Calu3 (cell line): ENCODE data around the gene STK17B. TPM values are rescaled to one million over a fixed set of nuclear protein-coding genes. Genes with fewer than 3 reads are reported as not detected.

Source experiments
- BruUV-seq: library from RNA; stranded (reverse); fragments of 400-500 nt; replicated peaks from 2 replicates; lab custom pipeline; 2021; lab: Mats Ljungman, UMichigan
- CTCF ChIA-PET: fragments of 300-600 bp; sonication (Branson Sonifier 250); formaldehyde crosslinking; loops from one replicate; lab custom pipeline; 2022; ENCODE audit warnings: antibody characterized with exemption; lab: Charles Lee
- DNase-seq: peaks from one replicate; pipeline ENCODE4 v3.0.0; 2022
- H3K27ac Mint-ChIP-seq: one replicate; pipeline ENCODE4 v1.8.0; 2022; ENCODE audit warnings: mixed read lengths; ENCODE audit not compliant: unreplicated experiment
- H3K27me3 Mint-ChIP-seq: one replicate; pipeline ENCODE4 v1.8.0; 2022; ENCODE audit warnings: mixed read lengths; ENCODE audit not compliant: unreplicated experiment
- H3K36me3 Mint-ChIP-seq: one replicate; pipeline ENCODE4 v1.8.0; 2022; ENCODE audit warnings: mild to moderate bottlenecking, moderate library complexity, mixed read lengths; ENCODE audit not compliant: insufficient read depth, unreplicated experiment
- H3K4me1 Mint-ChIP-seq: one replicate; pipeline ENCODE4 v1.8.0; 2022; ENCODE audit warnings: mild to moderate bottlenecking, low read depth, mixed read lengths; ENCODE audit not compliant: unreplicated experiment
- H3K4me3 Mint-ChIP-seq: one replicate; pipeline ENCODE4 v1.8.0; 2022; ENCODE audit warnings: mild to moderate bottlenecking, low read depth, moderate library complexity, mixed read lengths; ENCODE audit not compliant: unreplicated experiment
- H3K9me3 Mint-ChIP-seq: one replicate; pipeline ENCODE4 v1.8.0; 2022; ENCODE audit warnings: low read depth, mixed read lengths; ENCODE audit not compliant: unreplicated experiment
- intact Hi-C: fragments of 100-400 bp; cut with micrococcal nuclease; formaldehyde crosslinking; loops from one replicate; pipeline ENCODE4 v1.10.0; 2022; ENCODE audit not compliant: unreplicated experiment
- total RNA-seq: library from RNA; stranded (reverse); gene quantifications from 2 replicates; pipeline ENCODE4 v1.2.3, GENCODE V29; 2022
- TF ChIP-seq, protein P1 (sequence below): fragments of 200-600 bp; IDR thresholded peaks from one replicate; pipeline ENCODE4 v1.8.0; 2022; ENCODE audit warnings: antibody characterized with exemption; ENCODE audit not compliant: unreplicated experiment

Gene STK17B
- total RNA-seq, 1 experiment from 2014 or later = 38.5 TPM

DNA sequence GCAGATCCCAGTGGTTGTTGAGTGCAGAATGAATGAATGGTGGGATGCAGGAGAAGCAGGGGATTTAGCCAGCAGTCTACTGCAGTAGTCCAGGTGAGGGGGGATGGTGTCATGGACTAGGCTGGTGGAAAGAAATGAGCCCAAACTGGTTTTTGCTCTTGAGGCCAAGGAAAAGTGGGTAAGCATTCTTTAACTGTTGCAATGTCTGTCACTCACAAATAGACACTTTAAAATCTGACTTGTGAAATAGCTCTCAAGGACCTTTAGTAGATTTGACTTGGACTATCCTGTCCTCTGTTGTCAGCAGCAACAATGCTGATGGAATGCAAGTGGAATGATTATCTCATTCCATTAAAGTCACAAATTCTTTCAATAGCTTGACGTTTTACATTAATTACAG lies 37.5 kb upstream of the STK17B start:
- intact Hi-C loops = no loop called here
- DNase-seq = peak; percentile 30
- Mint-ChIP-seq H3K4me3 (no peak overlapping the region), H3K27me3 (no peaks in the 10 kb centered on the region), H3K36me3 (peaks cover 6% of the 10 kb centered on the region), H3K27ac (peak overlapping the region; percentile 11), H3K9me3 (no peaks in the 10 kb centered on the region), H3K4me1 (peaks cover 16% of the 10 kb centered on the region)
- TF ChIP-seq, protein P1, sequence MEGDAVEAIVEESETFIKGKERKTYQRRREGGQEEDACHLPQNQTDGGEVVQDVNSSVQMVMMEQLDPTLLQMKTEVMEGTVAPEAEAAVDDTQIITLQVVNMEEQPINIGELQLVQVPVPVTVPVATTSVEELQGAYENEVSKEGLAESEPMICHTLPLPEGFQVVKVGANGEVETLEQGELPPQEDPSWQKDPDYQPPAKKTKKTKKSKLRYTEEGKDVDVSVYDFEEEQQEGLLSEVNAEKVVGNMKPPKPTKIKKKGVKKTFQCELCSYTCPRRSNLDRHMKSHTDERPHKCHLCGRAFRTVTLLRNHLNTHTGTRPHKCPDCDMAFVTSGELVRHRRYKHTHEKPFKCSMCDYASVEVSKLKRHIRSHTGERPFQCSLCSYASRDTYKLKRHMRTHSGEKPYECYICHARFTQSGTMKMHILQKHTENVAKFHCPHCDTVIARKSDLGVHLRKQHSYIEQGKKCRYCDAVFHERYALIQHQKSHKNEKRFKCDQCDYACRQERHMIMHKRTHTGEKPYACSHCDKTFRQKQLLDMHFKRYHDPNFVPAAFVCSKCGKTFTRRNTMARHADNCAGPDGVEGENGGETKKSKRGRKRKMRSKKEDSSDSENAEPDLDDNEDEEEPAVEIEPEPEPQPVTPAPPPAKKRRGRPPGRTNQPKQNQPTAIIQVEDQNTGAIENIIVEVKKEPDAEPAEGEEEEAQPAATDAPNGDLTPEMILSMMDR = no peak
- CTCF ChIA-PET = interaction anchor here (0.6 kb wide), 1 partner anchor 923 kb away, joined by 5 read pairs; no protein-coding TSS in a partner anchor
- BruUV-seq = no TSS peak

DNA sequence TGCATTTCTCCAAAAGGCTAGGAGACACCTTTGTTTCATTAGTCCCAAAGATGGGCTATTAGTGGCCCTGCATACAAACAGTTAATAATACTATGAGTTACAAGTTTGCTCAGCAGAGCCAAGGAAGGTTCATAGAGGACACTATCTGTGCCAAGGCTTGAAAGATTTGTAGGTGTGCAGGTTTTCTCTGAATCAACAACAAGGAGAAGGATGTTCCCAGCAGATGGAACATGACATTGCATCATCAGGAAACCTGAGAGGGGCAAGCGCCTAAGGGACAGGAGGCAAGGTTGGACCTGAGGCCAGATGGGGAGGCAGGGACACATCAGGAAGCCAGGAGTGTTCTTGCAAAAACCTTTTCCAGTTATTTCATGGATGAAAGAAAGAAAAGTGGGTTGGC lies 35.4 kb upstream of the STK17B start:
- Mint-ChIP-seq H3K27ac (no peak overlapping the region), H3K4me3 (no peak overlapping the region), H3K4me1 (peaks cover 16% of the 10 kb centered on the region), H3K27me3 (no peaks in the 10 kb centered on the region), H3K36me3 (peaks cover 6% of the 10 kb centered on the region), H3K9me3 (no peaks in the 10 kb centered on the region)
- intact Hi-C loops = no loop called here
- no peak for DNase-seq
- TF ChIP-seq, protein P1 = no peak
- CTCF ChIA-PET = no interaction called here
- BruUV-seq = no TSS peak

DNA sequence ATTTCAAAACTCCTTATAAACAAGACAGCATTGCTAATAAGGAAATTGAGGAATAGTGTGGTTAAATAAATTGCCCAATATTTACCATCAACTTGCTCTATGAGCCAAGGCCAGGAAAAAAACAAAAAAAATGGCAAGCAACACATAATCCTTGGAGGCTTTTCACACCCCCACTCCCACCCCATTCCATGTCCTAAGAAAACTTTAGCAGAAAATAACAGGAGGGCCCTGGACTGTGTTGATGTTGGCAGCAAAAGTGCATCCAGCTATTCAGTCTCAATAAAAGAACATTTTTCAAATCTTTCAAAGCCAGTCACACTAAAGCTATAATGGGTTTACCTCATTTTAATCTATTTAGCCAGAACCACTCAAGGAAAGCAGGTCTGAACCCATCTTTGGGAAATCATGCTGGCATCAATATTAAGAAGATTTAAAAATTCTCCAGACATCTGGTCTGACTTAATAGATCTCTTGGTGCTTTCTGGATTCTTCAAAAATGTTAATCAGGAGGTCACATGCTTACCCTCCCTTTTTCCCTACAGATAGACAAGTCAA lies 34.6 kb upstream of the STK17B start:
- no peaks in the 10 kb centered on the region for H3K27me3 Mint-ChIP-seq
- BruUV-seq = no TSS peak
- H3K9me3 Mint-ChIP-seq = no peaks in the 10 kb centered on the region
- DNase-seq = no peak
- no peak overlapping the region for H3K4me3 Mint-ChIP-seq
- CTCF ChIA-PET = no interaction called here
- H3K4me1 Mint-ChIP-seq = peaks cover 16% of the 10 kb centered on the region
- H3K36me3 Mint-ChIP-seq = peaks cover 6% of the 10 kb centered on the region
- H3K27ac Mint-ChIP-seq = no peak overlapping the region
- TF ChIP-seq, protein P1 = no peak
- intact Hi-C loops = no loop called here

DNA sequence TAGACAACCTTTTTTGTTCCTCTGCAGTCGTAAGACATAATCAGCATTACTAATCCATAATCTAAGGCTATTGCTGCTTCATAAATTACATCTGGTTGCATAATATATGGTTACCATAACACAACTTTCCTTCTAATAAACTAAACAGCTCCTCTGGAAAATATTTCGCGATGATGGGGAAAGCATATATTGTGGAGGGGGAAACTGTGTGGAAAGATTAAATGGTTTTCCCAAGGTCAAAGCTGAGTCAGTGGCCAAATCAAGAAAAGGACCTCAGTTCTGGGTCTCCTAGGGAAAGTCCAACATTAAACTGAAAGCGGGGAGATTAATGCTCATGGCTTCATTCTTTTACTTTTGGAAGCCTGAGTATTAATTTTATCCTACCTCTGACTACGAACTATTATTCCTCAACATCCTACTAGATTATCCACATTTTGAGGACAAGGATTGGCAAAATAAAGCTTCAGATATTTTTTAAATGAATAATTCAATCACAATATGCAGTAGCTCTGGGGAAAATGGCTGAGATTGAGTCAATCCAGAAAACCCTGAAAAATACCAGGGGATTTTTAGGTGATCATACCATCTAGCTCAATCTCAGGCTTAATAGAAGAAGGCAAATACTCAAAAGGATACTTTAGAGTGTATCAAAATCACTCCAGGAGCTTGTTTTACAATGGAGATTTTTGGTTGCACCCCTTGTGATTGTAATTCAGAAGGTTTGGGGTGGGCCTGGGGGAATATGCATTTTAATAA lies 33.8 kb upstream of the STK17B start:
- intact Hi-C loops = no loop called here
- DNase-seq = no peak
- H3K27me3 Mint-ChIP-seq = no peaks in the 10 kb centered on the region
- H3K36me3 Mint-ChIP-seq = peaks cover 6% of the 10 kb centered on the region
- TF ChIP-seq, protein P1 = no peak
- H3K9me3 Mint-ChIP-seq = no peaks in the 10 kb centered on the region
- CTCF ChIA-PET = no interaction called here
- H3K4me1 Mint-ChIP-seq = peaks cover 16% of the 10 kb centered on the region
- H3K27ac Mint-ChIP-seq = no peak overlapping the region
- no peak overlapping the region for H3K4me3 Mint-ChIP-seq
- no TSS peak for BruUV-seq
